ENCODE data around the gene ZNF423.

The ZNF423 gene

DNA sequence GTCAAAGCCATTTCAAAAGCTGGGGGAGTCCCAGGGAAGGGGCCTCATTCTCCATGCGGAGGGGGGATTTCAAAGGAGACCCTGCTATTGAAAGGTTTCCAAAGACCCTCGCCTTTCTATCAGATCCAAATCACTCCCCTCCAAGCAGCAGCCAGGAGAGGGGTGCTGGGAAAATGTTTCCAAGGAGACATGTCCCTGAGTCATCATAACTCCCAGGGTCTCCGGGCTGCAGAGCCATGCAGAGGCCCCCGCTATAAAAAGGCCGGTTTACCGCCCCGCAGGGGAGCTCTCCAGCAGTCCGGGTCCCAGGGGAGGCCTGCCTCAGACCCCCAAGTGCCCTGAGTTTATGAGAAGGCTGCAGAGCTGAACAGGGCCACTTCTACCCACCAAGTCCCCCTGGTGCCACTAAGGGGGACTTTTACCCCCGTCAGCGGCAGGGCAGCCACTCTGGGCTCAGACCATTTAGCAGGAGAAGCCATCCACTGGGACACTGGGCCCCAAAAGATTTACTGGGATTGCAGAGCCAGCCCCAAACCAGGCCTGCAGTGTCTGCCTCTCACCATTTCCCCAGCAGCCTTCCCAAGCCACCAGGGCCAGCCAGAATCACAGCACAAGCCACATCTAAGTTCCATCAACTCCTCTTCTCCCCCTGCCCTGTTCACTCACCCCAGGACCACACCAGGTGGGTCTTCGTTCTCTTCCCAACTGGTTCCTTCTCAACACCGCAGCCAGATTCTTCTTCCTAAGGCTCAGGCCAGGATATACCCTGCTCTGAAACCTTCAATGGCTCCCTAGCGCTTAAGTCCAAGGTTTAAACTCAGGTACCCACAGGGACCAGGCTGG lies 234.4 kb downstream of the ZNF423 start:
- Histone ChIP-seq H3K4me2 (ENCODE audit: low read depth, low read length) (no peak overlapping the region), H3K9me2 (replicated peaks; ENCODE audit: insufficient read depth, low read length) (no peaks in the 10 kb centered on the region), H4K20me1 (ENCODE audit: insufficient read depth, low read length) (no peaks in the 10 kb centered on the region), H3K9me3 (replicated peaks; ENCODE audit: insufficient read depth, low read length) (no peaks in the 10 kb centered on the region), H3K27me3 (replicated peaks; ENCODE audit: insufficient read depth, low read length) (no peaks in the 10 kb centered on the region), H3K36me3 (replicated peaks; ENCODE audit: insufficient read depth, low read length) (no peaks in the 10 kb centered on the region), H3K27ac (ENCODE audit: low read length) (no peak overlapping the region), H2AFZ (ENCODE audit: low read length) (no peak overlapping the region), H3K4me3 (ENCODE audit: low read length) (no peak overlapping the region), H3F3A (ENCODE audit: insufficient read depth, low read length) (no peaks in the 10 kb centered on the region), H3K9ac (ENCODE audit: low read length) (no peak overlapping the region), H3K4me1 (ENCODE audit: low read length) (no peaks in the 10 kb centered on the region), H3K79me2 (ENCODE audit: low read length) (no peaks in the 10 kb centered on the region)
- TF ChIP-seq EZH2phosphoT487 (IDR thresholded peaks at IDR 0.05; ENCODE audit: low read length) (no peak), EZH2 (optimal IDR thresholded peaks at IDR 0.05; ENCODE audit: low read depth, low read length) (no peak)
- TF ChIP-seq, protein P1, sequence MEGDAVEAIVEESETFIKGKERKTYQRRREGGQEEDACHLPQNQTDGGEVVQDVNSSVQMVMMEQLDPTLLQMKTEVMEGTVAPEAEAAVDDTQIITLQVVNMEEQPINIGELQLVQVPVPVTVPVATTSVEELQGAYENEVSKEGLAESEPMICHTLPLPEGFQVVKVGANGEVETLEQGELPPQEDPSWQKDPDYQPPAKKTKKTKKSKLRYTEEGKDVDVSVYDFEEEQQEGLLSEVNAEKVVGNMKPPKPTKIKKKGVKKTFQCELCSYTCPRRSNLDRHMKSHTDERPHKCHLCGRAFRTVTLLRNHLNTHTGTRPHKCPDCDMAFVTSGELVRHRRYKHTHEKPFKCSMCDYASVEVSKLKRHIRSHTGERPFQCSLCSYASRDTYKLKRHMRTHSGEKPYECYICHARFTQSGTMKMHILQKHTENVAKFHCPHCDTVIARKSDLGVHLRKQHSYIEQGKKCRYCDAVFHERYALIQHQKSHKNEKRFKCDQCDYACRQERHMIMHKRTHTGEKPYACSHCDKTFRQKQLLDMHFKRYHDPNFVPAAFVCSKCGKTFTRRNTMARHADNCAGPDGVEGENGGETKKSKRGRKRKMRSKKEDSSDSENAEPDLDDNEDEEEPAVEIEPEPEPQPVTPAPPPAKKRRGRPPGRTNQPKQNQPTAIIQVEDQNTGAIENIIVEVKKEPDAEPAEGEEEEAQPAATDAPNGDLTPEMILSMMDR (IDR thresholded peaks at IDR 0.05; ENCODE audit: low read length) = no peak
- no peak for DNase-seq

DNA sequence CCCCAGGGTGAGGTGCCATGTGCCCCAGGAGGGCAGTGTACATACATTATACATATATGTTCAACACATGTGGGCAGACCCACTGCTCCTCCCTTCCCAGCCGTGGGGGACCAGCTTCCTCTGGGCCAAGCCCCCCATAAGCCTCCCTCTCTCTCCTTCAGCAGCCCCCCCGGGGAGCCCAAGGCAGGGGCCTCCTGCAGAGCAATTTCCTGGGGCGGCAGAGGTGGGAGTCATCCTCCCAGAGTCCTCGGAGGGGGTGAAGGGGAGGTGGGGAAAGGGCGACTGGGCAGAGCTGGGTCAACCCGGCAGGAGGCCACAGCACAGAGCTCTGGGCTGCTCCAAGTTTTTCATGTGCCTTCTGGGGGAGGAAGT lies 235.1 kb downstream of the ZNF423 start:
- H3K9me2 ChIP-seq (replicated peaks; ENCODE audit: insufficient read depth, low read length) = no peaks in the 10 kb centered on the region
- TF ChIP-seq EZH2 (optimal IDR thresholded peaks at IDR 0.05; ENCODE audit: low read depth, low read length) = no peak
- TF ChIP-seq, protein P1 (IDR thresholded peaks at IDR 0.05; ENCODE audit: low read length) = no peak
- no peak for TF ChIP-seq EZH2phosphoT487 (IDR thresholded peaks at IDR 0.05; ENCODE audit: low read length)
- H3F3A ChIP-seq (ENCODE audit: insufficient read depth, low read length) = no peaks in the 10 kb centered on the region
- H3K4me2 ChIP-seq (ENCODE audit: low read depth, low read length) = no peak overlapping the region
- H3K9me3 ChIP-seq (replicated peaks; ENCODE audit: insufficient read depth, low read length) = no peaks in the 10 kb centered on the region
- DNase-seq = no peak
- no peak overlapping the region for H3K27ac ChIP-seq (ENCODE audit: low read length)
- no peaks in the 10 kb centered on the region for H3K4me1 ChIP-seq (ENCODE audit: low read length)
- no peak overlapping the region for H3K4me3 ChIP-seq (ENCODE audit: low read length)
- no peak overlapping the region for H2AFZ ChIP-seq (ENCODE audit: low read length)
- no peak overlapping the region for H3K9ac ChIP-seq (ENCODE audit: low read length)
- no peaks in the 10 kb centered on the region for H3K27me3 ChIP-seq (replicated peaks; ENCODE audit: insufficient read depth, low read length)
- no peaks in the 10 kb centered on the region for H3K36me3 ChIP-seq (replicated peaks; ENCODE audit: insufficient read depth, low read length)
- H4K20me1 ChIP-seq (ENCODE audit: insufficient read depth, low read length) = no peaks in the 10 kb centered on the region
- no peaks in the 10 kb centered on the region for H3K79me2 ChIP-seq (ENCODE audit: low read length)

DNA sequence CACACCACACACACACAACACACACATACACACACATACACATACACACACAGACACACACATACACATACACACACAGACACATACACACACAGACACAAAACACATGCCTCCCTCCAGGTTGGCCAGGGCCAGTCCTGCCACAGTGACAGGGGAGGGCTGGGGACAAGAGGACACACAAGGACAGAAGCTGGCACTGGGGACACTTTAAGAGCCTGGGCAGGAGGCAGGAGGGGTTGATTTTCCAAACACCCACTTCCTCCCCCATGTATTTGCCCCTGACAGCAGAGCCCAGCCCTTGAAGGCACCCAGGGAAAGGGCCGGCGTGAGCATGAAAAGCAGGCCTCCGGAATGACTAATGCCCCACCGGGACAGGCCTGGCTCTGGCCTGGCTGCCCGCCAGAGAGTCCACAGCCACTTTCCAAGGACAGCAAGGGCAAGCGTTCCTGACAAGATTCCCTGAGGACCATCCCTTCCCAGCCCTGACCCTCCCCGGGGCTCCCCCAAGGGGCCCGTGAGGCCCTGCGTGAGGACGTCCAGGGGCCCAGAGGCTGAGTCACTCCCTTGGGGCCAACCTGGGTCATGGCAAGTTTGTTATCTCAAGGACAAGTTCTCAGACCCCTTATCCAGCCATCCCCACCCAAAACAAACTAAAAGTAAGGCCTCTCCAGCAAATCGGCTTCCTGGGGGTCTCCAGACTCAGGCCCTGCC lies 235.6 kb downstream of the ZNF423 start:
- no peaks in the 10 kb centered on the region for H3K27me3 ChIP-seq (replicated peaks; ENCODE audit: insufficient read depth, low read length)
- H3K36me3 ChIP-seq (replicated peaks; ENCODE audit: insufficient read depth, low read length) = no peaks in the 10 kb centered on the region
- no peaks in the 10 kb centered on the region for H3K79me2 ChIP-seq (ENCODE audit: low read length)
- H3K9me3 ChIP-seq (replicated peaks; ENCODE audit: insufficient read depth, low read length) = no peaks in the 10 kb centered on the region
- TF ChIP-seq EZH2phosphoT487 (IDR thresholded peaks at IDR 0.05; ENCODE audit: low read length) (no peak), EZH2 (optimal IDR thresholded peaks at IDR 0.05; ENCODE audit: low read depth, low read length) (no peak)
- TF ChIP-seq, protein P1 (IDR thresholded peaks at IDR 0.05; ENCODE audit: low read length) = no peak
- no peak overlapping the region for H3K4me2 ChIP-seq (ENCODE audit: low read depth, low read length)
- H3K4me3 ChIP-seq (ENCODE audit: low read length) = no peak overlapping the region
- H3K9ac ChIP-seq (ENCODE audit: low read length) = no peak overlapping the region
- no peak for DNase-seq
- no peak overlapping the region for H3K27ac ChIP-seq (ENCODE audit: low read length)
- H3K4me1 ChIP-seq (ENCODE audit: low read length) = no peaks in the 10 kb centered on the region
- no peaks in the 10 kb centered on the region for H4K20me1 ChIP-seq (ENCODE audit: insufficient read depth, low read length)
- no peak overlapping the region for H2AFZ ChIP-seq (ENCODE audit: low read length)
- no peaks in the 10 kb centered on the region for H3F3A ChIP-seq (ENCODE audit: insufficient read depth, low read length)
- no peaks in the 10 kb centered on the region for H3K9me2 ChIP-seq (replicated peaks; ENCODE audit: insufficient read depth, low read length)

All from MM.1S (cell line).